ENCODE results near the gene RCBTB1. TPM values are rescaled to one million over a fixed set of nuclear protein-coding genes. Genes with fewer than 3 reads are reported as not detected.
"Not testable (repeated sequence)": the region's sequence is repeated elsewhere in the genome, so short reads cannot be mapped to it uniquely, and the experiment has no call there.

The RCBTB1 gene
- total and polyA plus RNA-seq, 7 experiments from 2014 or later, result 8.1 to 22.2 (median 19.9) TPM

GRCh38 chr13:49567491-49567890 is 17.9 kb downstream of the RCBTB1 start:
- H3K27ac Mint-ChIP-seq, result peak overlapping the region in 1 of 9 donors; percentile 8
- no peaks in the 10 kb centered on the region for H3K9me3 Mint-ChIP-seq
- peaks cover 11 to 26% (median 17%) of the 10 kb centered on the region in 7 donors for H3K4me1 Mint-ChIP-seq
- CTCF ChIA-PET, result no interaction called here
- peaks cover 4 to 31% (median 22%) of the 10 kb centered on the region in 5 donors for H3K36me3 Mint-ChIP-seq
- POLR2A ChIA-PET, result no interaction called here
- no peaks in the 10 kb centered on the region for H3K27me3 Mint-ChIP-seq
- Histone ChIP-seq H3K36me3 (ENCODE audit: control insufficient read depth in 2 of 3, insufficient read depth in 3 of 3, low read length in 3 of 3) (peaks cover 0 to 20% (median 6%) of the 10 kb centered on the region in 3 experiments), H3K4me1 (ENCODE audit: control insufficient read depth in 2 of 2, insufficient read depth in 2 of 2, low read length in 2 of 2) (peaks cover 3 to 10% of the 10 kb centered on the region in 2 donors), H3K27ac (ENCODE audit: low read depth, low read length) (no peak overlapping the region), H3K4me3 (ENCODE audit: low read length) (no peak overlapping the region), H3K27me3 (ENCODE audit: control insufficient read depth in 2 of 2, insufficient read depth in 2 of 2, low read length in 2 of 2) (no peaks in the 10 kb centered on the region), H3K9me3 (ENCODE audit: control insufficient read depth in 2 of 3, low read length in 3 of 3) (no peaks in the 10 kb centered on the region)
- intact Hi-C loops (cut with micrococcal nuclease), result no loop called here
- H3K4me3 Mint-ChIP-seq, result no peak overlapping the region
- DNase-seq (no peak), ATAC-seq (no peak)

DNA sequence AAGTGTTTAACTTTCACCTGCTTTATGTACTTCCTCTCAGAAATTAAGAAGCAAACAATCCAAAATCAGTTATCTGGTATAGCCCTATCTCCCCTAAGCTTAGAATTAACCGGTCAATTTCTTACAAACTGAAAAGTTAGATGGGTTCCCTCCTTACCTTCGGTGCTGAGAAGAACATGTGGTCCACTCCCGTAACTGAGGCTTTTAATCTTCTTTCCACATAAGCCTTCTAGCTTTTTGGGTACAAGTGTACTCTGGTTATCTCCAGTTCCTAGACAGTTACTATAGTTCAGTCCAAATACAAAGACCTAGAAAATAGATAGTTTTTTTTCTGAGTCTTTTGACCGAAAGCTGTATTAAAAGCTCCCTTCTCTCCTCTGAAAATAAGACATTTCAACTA is 18.9 kb downstream of the RCBTB1 start:
- Mint-ChIP-seq H3K4me3 (no peak overlapping the region), H3K27ac (no peak overlapping the region), H3K9me3 (no peaks in the 10 kb centered on the region), H3K27me3 (no peaks in the 10 kb centered on the region), H3K36me3 (peaks cover 4 to 36% (median 23%) of the 10 kb centered on the region in 5 donors), H3K4me1 (peaks cover 10 to 26% (median 17%) of the 10 kb centered on the region in 7 donors)
- Histone ChIP-seq H3K27me3 (ENCODE audit: control insufficient read depth in 2 of 2, insufficient read depth in 2 of 2, low read length in 2 of 2) (no peaks in the 10 kb centered on the region), H3K9me3 (ENCODE audit: control insufficient read depth in 2 of 3, low read length in 3 of 3) (no peaks in the 10 kb centered on the region), H3K4me3 (ENCODE audit: low read length) (no peak overlapping the region), H3K36me3 (ENCODE audit: control insufficient read depth in 2 of 3, insufficient read depth in 3 of 3, low read length in 3 of 3) (peaks cover 0 to 20% (median 6%) of the 10 kb centered on the region in 3 experiments), H3K4me1 (ENCODE audit: control insufficient read depth in 2 of 2, insufficient read depth in 2 of 2, low read length in 2 of 2) (peaks cover 3 to 10% of the 10 kb centered on the region in 2 donors), H3K27ac (ENCODE audit: low read depth, low read length) (no peak overlapping the region)
- no peak for ATAC-seq
- intact Hi-C loops (cut with micrococcal nuclease), result no loop called here
- CTCF ChIA-PET, result no interaction called here
- POLR2A ChIA-PET, result interaction anchor here (0.5 kb wide), 1 partner anchor 34 kb away, joined by 3 read pairs; no protein-coding TSS in a partner anchor
- DNase-seq, result no peak

GRCh38 chr13:49565461-49565860 is 19.9 kb downstream of the RCBTB1 start:
- peaks cover 0 to 20% (median 6%) of the 10 kb centered on the region in 3 experiments for H3K36me3 ChIP-seq (ENCODE audit: control insufficient read depth in 2 of 3, insufficient read depth in 3 of 3, low read length in 3 of 3)
- H3K27me3 ChIP-seq (ENCODE audit: control insufficient read depth in 2 of 2, insufficient read depth in 2 of 2, low read length in 2 of 2); H3K4me3 ChIP-seq (ENCODE audit: low read length); H3K9me3 ChIP-seq (ENCODE audit: control insufficient read depth in 2 of 3, low read length in 3 of 3); H3K27ac ChIP-seq (ENCODE audit: low read depth, low read length); H3K27ac Mint-ChIP-seq; intact Hi-C loops (cut with micrococcal nuclease); ATAC-seq; H3K4me3 Mint-ChIP-seq; H3K27me3 Mint-ChIP-seq; CTCF ChIA-PET; POLR2A ChIA-PET; DNase-seq; H3K4me1 ChIP-seq (ENCODE audit: control insufficient read depth in 2 of 2, insufficient read depth in 2 of 2, low read length in 2 of 2); H3K9me3 Mint-ChIP-seq: not testable (repeated sequence)
- peaks cover 7 to 24% (median 14%) of the 10 kb centered on the region in 7 donors for H3K4me1 Mint-ChIP-seq
- H3K36me3 Mint-ChIP-seq, result peaks cover 4 to 42% (median 28%) of the 10 kb centered on the region in 5 donors

DNA sequence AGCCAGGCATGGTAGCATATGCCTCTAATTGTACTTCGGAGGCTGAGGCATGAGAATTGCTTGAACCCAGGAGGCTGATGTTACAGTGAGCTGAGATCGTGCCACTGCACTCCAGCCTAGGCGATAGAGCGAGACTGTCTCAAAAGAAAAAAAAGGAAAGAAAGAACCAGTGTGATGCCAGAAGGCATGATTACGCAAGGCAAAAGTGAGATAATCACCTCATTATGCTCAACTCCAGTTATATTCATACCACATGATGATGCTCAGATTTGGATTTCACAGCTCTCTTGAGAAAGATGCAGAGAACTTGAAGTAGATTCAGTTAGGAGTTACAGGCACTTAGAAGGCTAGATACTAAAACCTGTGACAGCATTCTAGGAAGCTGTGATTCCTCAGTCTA is 21.8 kb downstream of the RCBTB1 start:
- H3K27ac ChIP-seq (ENCODE audit: low read depth, low read length), result no peak overlapping the region
- intact Hi-C loops (cut with micrococcal nuclease), result no loop called here
- ChIA-PET POLR2A (no interaction called here), CTCF (no interaction called here)
- H3K4me3 Mint-ChIP-seq, result no peak overlapping the region
- H3K27me3 Mint-ChIP-seq, result no peaks in the 10 kb centered on the region
- H3K4me3 ChIP-seq (ENCODE audit: low read length), result no peak overlapping the region
- ATAC-seq (no peak), DNase-seq (no peak)
- H3K27me3 ChIP-seq (ENCODE audit: control insufficient read depth in 2 of 2, insufficient read depth in 2 of 2, low read length in 2 of 2), result no peaks in the 10 kb centered on the region
- peaks cover 2 to 18% (median 9%) of the 10 kb centered on the region in 7 donors for H3K4me1 Mint-ChIP-seq
- peaks cover 4 to 36% (median 10%) of the 10 kb centered on the region in 3 experiments for H3K36me3 ChIP-seq (ENCODE audit: control insufficient read depth in 2 of 3, insufficient read depth in 3 of 3, low read length in 3 of 3)
- H3K9me3 Mint-ChIP-seq, result no peaks in the 10 kb centered on the region
- no peaks in the 10 kb centered on the region for H3K9me3 ChIP-seq (ENCODE audit: control insufficient read depth in 2 of 3, low read length in 3 of 3)
- peak overlapping the region in 1 of 9 donors; percentile 23 for H3K27ac Mint-ChIP-seq
- peaks cover 4 to 56% (median 39%) of the 10 kb centered on the region in 5 donors for H3K36me3 Mint-ChIP-seq
- no peaks in the 10 kb centered on the region for H3K4me1 ChIP-seq (ENCODE audit: control insufficient read depth in 2 of 2, insufficient read depth in 2 of 2, low read length in 2 of 2)

DNA sequence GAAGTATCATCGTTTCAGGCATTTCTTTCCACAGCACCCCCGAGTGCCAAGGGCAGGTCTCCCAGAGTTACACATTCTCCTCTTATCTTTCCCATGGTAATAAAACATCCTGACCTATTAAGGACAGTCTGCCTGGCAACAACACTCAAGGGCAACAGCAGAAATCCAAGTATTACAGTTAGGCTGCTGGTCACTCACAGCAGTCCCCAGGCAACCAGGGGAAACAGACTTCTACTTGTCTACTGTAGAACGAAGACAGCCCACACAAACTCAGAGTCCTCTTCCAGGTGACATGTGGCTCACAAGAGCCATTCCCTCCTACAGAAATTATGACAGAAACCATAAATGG is 24.3 kb downstream of the RCBTB1 start:
- DNase-seq (no peak), ATAC-seq (no peak)
- CTCF ChIA-PET, result no interaction called here
- Histone ChIP-seq H3K27me3 (ENCODE audit: control insufficient read depth in 2 of 2, insufficient read depth in 2 of 2, low read length in 2 of 2) (no peaks in the 10 kb centered on the region), H3K27ac (ENCODE audit: low read depth, low read length) (no peak overlapping the region), H3K9me3 (ENCODE audit: control insufficient read depth in 2 of 3, low read length in 3 of 3) (no peaks in the 10 kb centered on the region), H3K4me1 (ENCODE audit: control insufficient read depth in 2 of 2, insufficient read depth in 2 of 2, low read length in 2 of 2) (no peaks in the 10 kb centered on the region), H3K36me3 (ENCODE audit: control insufficient read depth in 2 of 3, insufficient read depth in 3 of 3, low read length in 3 of 3) (peaks cover 4 to 35% (median 4%) of the 10 kb centered on the region in 3 experiments), H3K4me3 (ENCODE audit: low read length) (no peak overlapping the region)
- Mint-ChIP-seq H3K4me1 (peaks cover 4 to 15% (median 9%) of the 10 kb centered on the region in 7 donors), H3K36me3 (peaks cover 4 to 50% (median 36%) of the 10 kb centered on the region in 5 donors), H3K9me3 (no peaks in the 10 kb centered on the region), H3K27ac (peak overlapping the region in 1 of 9 donors; percentile 51), H3K4me3 (no peak overlapping the region), H3K27me3 (no peaks in the 10 kb centered on the region)
- intact Hi-C loops (cut with micrococcal nuclease), result no loop called here
- POLR2A ChIA-PET, result interaction anchor here (0.6 to 0.7 kb wide), 2 partner anchors 25 to 55 kb away, joined by 3 to 4 read pairs; no protein-coding TSS in a partner anchor

DNA sequence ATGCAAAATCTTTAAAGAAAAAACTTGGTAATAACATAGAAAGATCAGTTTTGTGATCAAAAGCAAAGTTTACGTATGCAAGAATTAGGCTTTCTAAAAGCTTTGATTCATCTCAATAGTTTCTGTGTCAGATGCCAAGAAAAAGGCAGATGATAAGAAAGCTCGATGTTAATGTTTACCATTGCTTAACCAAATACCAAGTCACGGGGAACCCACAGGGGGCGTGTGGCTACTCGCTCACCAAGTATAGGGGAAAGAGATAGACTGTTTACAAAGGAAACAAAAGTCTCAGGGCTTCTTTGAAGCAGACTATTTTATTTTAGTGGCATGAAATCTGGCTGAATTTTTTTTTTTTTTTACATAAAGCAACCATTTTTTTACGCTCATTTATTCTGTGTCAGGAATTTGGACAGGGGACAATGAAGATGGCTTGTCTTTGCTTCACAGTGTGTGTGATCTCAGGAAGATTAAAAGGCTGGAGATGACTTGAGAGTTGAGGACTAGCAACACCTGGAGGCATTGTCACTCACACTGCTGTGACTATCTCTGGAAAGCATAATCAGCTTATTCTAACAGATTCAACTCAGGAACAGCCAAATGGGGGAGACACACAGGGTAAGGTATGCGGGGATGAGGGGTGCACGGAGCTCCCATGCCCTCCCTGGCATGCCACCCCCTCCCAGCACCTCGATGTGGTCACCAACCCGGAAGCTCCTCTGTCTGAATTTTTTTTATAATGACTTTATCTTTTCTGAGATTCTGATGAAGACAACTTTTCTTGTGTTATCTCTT is 24.9 kb downstream of the RCBTB1 start:
- Mint-ChIP-seq H3K27ac (peak overlapping the region in 4 of 9 donors; percentile 29 to 63 (median 42)), H3K9me3 (no peaks in the 10 kb centered on the region), H3K4me3 (no peak overlapping the region), H3K4me1 (peaks cover 4 to 15% (median 9%) of the 10 kb centered on the region in 7 donors), H3K36me3 (peaks cover 4 to 46% (median 36%) of the 10 kb centered on the region in 5 donors), H3K27me3 (no peaks in the 10 kb centered on the region)
- no peaks in the 10 kb centered on the region for H3K9me3 ChIP-seq (ENCODE audit: control insufficient read depth in 2 of 3, low read length in 3 of 3)
- no peaks in the 10 kb centered on the region for H3K27me3 ChIP-seq (ENCODE audit: control insufficient read depth in 2 of 2, insufficient read depth in 2 of 2, low read length in 2 of 2)
- H3K36me3 ChIP-seq (ENCODE audit: control insufficient read depth in 2 of 3, insufficient read depth in 3 of 3, low read length in 3 of 3), result peaks cover 4 to 35% (median 4%) of the 10 kb centered on the region in 3 experiments
- CTCF ChIA-PET, result interaction anchor here (0.6 to 1.1 kb wide), 4 partner anchors 24 to 792 kb away, joined by 3 to 7 read pairs (median 3); no protein-coding TSS in a partner anchor
- H3K4me1 ChIP-seq (ENCODE audit: control insufficient read depth in 2 of 2, insufficient read depth in 2 of 2, low read length in 2 of 2), result no peaks in the 10 kb centered on the region
- intact Hi-C loops (cut with micrococcal nuclease), result loop anchor here in 1 of 2 donors (1.0 kb wide), 1 partner anchor 47 kb away; no protein-coding TSS in a partner anchor
- POLR2A ChIA-PET, result interaction anchor here (0.7 kb wide), 1 partner anchor 118 kb away, joined by 3 read pairs; no protein-coding TSS in a partner anchor
- DNase-seq, result peak in 3 of 9 donors; percentile 4 to 20 (median 13)
- ATAC-seq, result no peak
- no peak overlapping the region for H3K27ac ChIP-seq (ENCODE audit: low read depth, low read length)
- H3K4me3 ChIP-seq (ENCODE audit: low read length), result no peak overlapping the region

Data from naive thymus-derived CD4-positive, alpha-beta T cell (primary cell).